AML-193 (cell line): Measurements from ENCODE around the gene PNPLA7.
A peak's percentile ranks its signal among the peaks of the same experiment; 100 is the strongest.
"Not testable (repeated sequence)": the region's sequence is repeated elsewhere in the genome, so short reads cannot be mapped to it uniquely, and the experiment has no call there.

Experiments used
- DNase-seq, 2 experiments: peaks; one replicate each; lab custom pipeline; 2025; lab: John Stamatoyannopoulos, UW

The PNPLA7 gene

GRCh38 chr9:137417161-137418021, 132.8 kb downstream of the PNPLA7 start:
- DNase-seq: peak in 1 of 2 experiments; percentile 11

- DNase-seq: no peak
Measured at GRCh38 chr9:137416563-137417151, 133.5 kb downstream of the PNPLA7 start.

- no peak for DNase-seq
Measured at GRCh38 chr9:137416006-137416562, 134.1 kb downstream of the PNPLA7 start.

- no peak for DNase-seq
Measured at GRCh38 chr9:137415451-137415850, 134.8 kb downstream of the PNPLA7 start.

GRCh38 chr9:137412431-137412830, 137.8 kb downstream of the PNPLA7 start:
- no peak for DNase-seq

GRCh38 chr9:137411645-137412380, 138.4 kb downstream of the PNPLA7 start:
- peak; percentile 61 to 68 for DNase-seq

GRCh38 chr9:137411260-137411644, 138.9 kb downstream of the PNPLA7 start:
- no peak for DNase-seq

GRCh38 chr9:137410891-137411249, 139.3 kb downstream of the PNPLA7 start:
- DNase-seq: no peak

GRCh38 chr9:137410236-137410890, 139.8 kb downstream of the PNPLA7 start:
- DNase-seq: not testable (repeated sequence)
